ENCODE measurements around the gene GNG8. TPM values are rescaled to one million over a fixed set of nuclear protein-coding genes. Genes with fewer than 3 reads are reported as not detected.

Gene GNG8
- total RNA-seq, 1 experiment from 2014 or later = not detected

DNA sequence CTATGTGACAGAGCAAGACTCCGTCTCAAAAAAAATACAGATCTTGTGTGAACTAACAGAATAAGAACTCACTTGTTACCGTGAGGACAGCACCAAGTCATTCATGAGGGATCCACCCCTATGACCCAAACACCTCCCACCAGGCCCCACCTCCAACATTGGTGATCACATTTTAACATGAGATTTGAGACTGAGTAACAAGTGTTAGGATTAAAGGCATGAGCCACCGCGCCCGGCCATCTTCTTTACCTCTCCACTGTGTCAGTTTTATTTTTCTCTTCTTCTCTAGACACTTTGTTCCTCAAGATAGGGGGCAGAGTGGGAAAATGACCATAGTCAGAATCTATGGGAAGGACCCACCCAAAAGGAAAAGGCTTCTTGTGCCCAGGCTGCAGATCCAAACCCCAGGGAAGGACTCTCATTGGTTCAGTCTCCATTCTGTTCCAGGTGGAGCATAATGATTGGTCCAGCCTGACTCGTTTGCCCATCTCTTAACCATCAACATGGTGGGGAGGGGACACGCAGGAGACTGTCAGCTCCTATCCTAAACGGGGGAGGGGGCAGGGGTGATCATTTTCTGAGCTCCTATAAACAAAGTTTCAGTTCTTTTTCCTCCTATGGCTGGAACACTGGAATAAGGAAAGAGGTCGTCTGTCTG, 36.2 kb downstream of the GNG8 start:
- Histone ChIP-seq H3K9me3 (ENCODE audit: control insufficient read depth, low read depth, low read length) (no peaks in the 10 kb centered on the region), H4K8ac (replicated peaks; ENCODE audit: insufficient read length, low read depth, low read length) (no peak overlapping the region), H3K14ac (ENCODE audit: insufficient read depth, low read length) (no peak overlapping the region), H3K4me1 (ENCODE audit: insufficient read depth, low read length) (no peaks in the 10 kb centered on the region), H2AFZ (ENCODE audit: low read length) (no peak overlapping the region), H3K9ac (ENCODE audit: extremely low read depth, insufficient read length, low read length) (no peak overlapping the region), H2BK15ac (ENCODE audit: low read depth, low read length) (no peak overlapping the region), H2BK120ac (ENCODE audit: low read depth, low read length, poor library complexity, severe bottlenecking) (no peak overlapping the region), H3T11ph (ENCODE audit: low read length) (no peak overlapping the region), H3K23ac (ENCODE audit: insufficient read length, low read depth, low read length) (no peak overlapping the region), H4K91ac (ENCODE audit: insufficient read length, low read depth, low read length) (no peak overlapping the region), H2BK12ac (ENCODE audit: insufficient read length, low read depth, low read length) (no peak overlapping the region), H3K18ac (ENCODE audit: insufficient read length, low read depth, low read length) (no peak overlapping the region), H3K27ac (ENCODE audit: insufficient read length, low read depth, low read length) (no peak overlapping the region), H2AK5ac (ENCODE audit: insufficient read length, low read length) (no peak overlapping the region), H3K23me2 (ENCODE audit: insufficient read length, low read depth, low read length, poor library complexity, severe bottlenecking) (peaks cover 12% of the 10 kb centered on the region), H3K56ac (ENCODE audit: insufficient read length, low read depth, low read length) (no peak overlapping the region), H2BK5ac (ENCODE audit: insufficient read length, low read length) (no peak overlapping the region), H3K79me1 (ENCODE audit: insufficient read depth, low read depth, low read length, poor library complexity, severe bottlenecking) (peaks cover 5% of the 10 kb centered on the region), H3K79me2 (ENCODE audit: insufficient read depth, low read length) (peaks cover 5% of the 10 kb centered on the region; the same call in 1 of the 2 replicates), H3K27me3 (ENCODE audit: insufficient read depth, low read length) (no peaks in the 10 kb centered on the region), H3K4ac (ENCODE audit: low read depth, low read length) (no peak overlapping the region), H4K5ac (ENCODE audit: insufficient read length, low read depth, low read length) (no peak overlapping the region), H4K20me1 (ENCODE audit: control insufficient read depth, insufficient read depth, insufficient read length) (no peaks in the 10 kb centered on the region), H2BK20ac (ENCODE audit: low read depth, low read length, poor library complexity, severe bottlenecking) (no peak overlapping the region), H3K4me2 (ENCODE audit: insufficient read depth, insufficient read length, low read length) (peak overlapping the region; percentile 26)
- Mint-ChIP-seq H3K4me3 (peak overlapping the region; percentile 94 to 98), H3K4me1 (peaks cover 19 to 28% of the 10 kb centered on the region in 2 experiments), H3K27ac (peak overlapping the region in 2 of 3 experiments; percentile 100; a peak in 4 of 7 replicates), H3K36me3 (ENCODE audit: insufficient read depth in 1 of 3, low read depth in 3 of 3) (peaks cover 0 to 4% (median 4%) of the 10 kb centered on the region in 3 experiments; a peak in 1 of 7 replicates), H3K27me3 (ENCODE audit: low read depth) (peaks cover 5% of the 10 kb centered on the region; the same call in 1 of the 2 replicates), H3K9me3 (peaks cover 3 to 9% of the 10 kb centered on the region in 2 experiments; a peak in 3 of 5 replicates)
- TF ChIP-seq, protein P1, sequence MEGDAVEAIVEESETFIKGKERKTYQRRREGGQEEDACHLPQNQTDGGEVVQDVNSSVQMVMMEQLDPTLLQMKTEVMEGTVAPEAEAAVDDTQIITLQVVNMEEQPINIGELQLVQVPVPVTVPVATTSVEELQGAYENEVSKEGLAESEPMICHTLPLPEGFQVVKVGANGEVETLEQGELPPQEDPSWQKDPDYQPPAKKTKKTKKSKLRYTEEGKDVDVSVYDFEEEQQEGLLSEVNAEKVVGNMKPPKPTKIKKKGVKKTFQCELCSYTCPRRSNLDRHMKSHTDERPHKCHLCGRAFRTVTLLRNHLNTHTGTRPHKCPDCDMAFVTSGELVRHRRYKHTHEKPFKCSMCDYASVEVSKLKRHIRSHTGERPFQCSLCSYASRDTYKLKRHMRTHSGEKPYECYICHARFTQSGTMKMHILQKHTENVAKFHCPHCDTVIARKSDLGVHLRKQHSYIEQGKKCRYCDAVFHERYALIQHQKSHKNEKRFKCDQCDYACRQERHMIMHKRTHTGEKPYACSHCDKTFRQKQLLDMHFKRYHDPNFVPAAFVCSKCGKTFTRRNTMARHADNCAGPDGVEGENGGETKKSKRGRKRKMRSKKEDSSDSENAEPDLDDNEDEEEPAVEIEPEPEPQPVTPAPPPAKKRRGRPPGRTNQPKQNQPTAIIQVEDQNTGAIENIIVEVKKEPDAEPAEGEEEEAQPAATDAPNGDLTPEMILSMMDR (conservative IDR thresholded peaks at IDR 0.05) = no peak
- WGBS (ENCODE audit: extremely low coverage, insufficient read length, low lambda C conversion rate) = no CpG with 5 or more reads among the region's 9 CpGs
- peak; percentile 67 for DNase-seq
